Gastroesophageal sphincter (tissue), 3 donors: ENCODE results near the gene RBM17.

Source experiments
- POLR2A ChIP-seq, 2 donors: fragments of 450-650 bp; IDR thresholded peaks; one replicate each; pipeline ENCODE4 v1.6.1; 2017; ENCODE audit warnings: antibody characterized with exemption in 2 of 2, mild to moderate bottlenecking in 2 of 2, moderate library complexity in 1 of 2
- POLR2AphosphoS5 ChIP-seq: sonication (generic); formaldehyde crosslinking; IDR thresholded peaks from one replicate; pipeline ENCODE4 v1.6.1; 2017; ENCODE audit warnings: antibody characterized with exemption
- TF ChIP-seq, protein P1 (sequence below), 4 experiments: fragments of 200-600 bp in 2 of 4; fragments of 450-650 bp in 2 of 4; sonication (generic) in 1 of 4; IDR thresholded peaks; one replicate each; pipeline ENCODE4 v1.5.1; 2017 to 2019; ENCODE audit warnings: antibody characterized with exemption in 4 of 4, mild to moderate bottlenecking in 2 of 4, moderate library complexity in 2 of 4

DNA sequence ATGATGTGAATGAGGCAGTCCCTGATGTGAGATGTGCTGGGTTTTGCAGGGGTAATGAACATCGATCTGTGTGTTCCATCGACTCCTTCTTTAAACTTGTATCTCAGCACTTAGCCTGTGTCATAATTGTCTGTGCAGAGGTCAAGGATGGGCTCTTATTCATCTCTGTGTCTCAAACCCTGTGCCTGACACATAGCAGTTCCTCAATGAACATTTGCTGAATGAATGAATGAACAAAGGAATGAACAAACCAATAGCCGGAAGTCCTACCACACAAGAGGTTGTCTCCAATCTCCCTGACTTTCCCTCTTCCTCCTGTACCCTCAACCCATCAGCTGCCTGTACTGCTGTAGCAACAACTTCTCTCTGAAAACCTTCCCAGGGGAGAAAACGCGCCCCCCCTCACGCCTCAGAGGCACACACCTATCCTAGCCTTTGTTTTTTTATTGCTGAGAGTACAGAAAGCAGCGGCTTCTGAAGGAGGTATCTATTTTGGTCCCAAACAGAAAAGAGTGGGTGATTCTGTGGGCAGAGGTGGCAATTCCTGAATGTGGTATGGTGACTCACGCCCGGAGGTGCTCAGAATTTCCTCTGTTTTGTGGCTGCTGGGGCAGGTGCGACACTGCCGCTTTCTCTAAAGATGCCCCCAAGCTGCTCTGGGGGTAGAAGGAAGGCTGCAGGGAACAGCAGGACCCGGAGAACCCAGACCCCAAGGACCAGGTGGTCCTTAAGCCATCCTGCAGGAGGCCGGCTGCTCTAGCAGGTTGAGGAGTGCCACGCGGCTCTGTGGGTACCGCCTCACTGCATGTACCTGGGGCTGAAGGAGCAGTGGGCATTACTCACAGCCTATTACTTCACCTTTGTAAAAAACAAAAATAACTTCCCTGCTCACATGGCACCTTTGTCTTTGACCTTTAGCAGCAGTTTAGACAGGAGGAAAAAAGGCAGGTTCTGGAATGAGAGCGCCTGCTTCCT is 36.3 kb upstream of the RBM17 start:
- TF ChIP-seq, protein P1, sequence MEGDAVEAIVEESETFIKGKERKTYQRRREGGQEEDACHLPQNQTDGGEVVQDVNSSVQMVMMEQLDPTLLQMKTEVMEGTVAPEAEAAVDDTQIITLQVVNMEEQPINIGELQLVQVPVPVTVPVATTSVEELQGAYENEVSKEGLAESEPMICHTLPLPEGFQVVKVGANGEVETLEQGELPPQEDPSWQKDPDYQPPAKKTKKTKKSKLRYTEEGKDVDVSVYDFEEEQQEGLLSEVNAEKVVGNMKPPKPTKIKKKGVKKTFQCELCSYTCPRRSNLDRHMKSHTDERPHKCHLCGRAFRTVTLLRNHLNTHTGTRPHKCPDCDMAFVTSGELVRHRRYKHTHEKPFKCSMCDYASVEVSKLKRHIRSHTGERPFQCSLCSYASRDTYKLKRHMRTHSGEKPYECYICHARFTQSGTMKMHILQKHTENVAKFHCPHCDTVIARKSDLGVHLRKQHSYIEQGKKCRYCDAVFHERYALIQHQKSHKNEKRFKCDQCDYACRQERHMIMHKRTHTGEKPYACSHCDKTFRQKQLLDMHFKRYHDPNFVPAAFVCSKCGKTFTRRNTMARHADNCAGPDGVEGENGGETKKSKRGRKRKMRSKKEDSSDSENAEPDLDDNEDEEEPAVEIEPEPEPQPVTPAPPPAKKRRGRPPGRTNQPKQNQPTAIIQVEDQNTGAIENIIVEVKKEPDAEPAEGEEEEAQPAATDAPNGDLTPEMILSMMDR (IDR thresholded peaks at IDR 0.05): no peak
- TF ChIP-seq POLR2A (IDR thresholded peaks at IDR 0.05): no peak
- TF ChIP-seq POLR2AphosphoS5: no peak
